Uterus (tissue), 2 donors: ENCODE measurements around the gene OR4K13.

ENCODE experiments used
- CTCF ChIP-seq, 4 experiments: fragments of 200-600 bp in 2 of 4; fragments of 450-650 bp in 2 of 4; sonication (generic) in 2 of 4; IDR thresholded peaks; one replicate each; pipeline ENCODE4 v1.5.1; 2016 to 2019; ENCODE audit warnings: antibody characterized with exemption in 4 of 4, mild to moderate bottlenecking in 2 of 4, moderate library complexity in 1 of 4
- POLR2A ChIP-seq, 2 donors: fragments of 450-650 bp; IDR thresholded peaks; one replicate each; pipeline ENCODE4 v1.6.1; 2016; ENCODE audit warnings: antibody characterized with exemption in 2 of 2, mild to moderate bottlenecking in 1 of 2, moderate library complexity in 1 of 2

- no peak for TF ChIP-seq CTCF (IDR thresholded peaks at IDR 0.05)
- no peak for TF ChIP-seq POLR2A (IDR thresholded peaks at IDR 0.05)
Observed at GRCh38 chr14:20059745-20060144, 23.9 kb upstream of the OR4K13 start, which contains the start of gene OR4L1.
